ENCODE data around the gene CNGA1.

GRCh38 chr4:48044298-48044697 is 27.8 kb upstream of the CNGA1 start:
- TF ChIP-seq CTCF (conservative IDR thresholded peaks at IDR 0.05; ENCODE audit: low read length) = no peak
- no peak for TF ChIP-seq EZH2phosphoT487 (IDR thresholded peaks at IDR 0.05; ENCODE audit: borderline replicate concordance)

Measured in Loucy (cell line).